Daoy (cell line): ENCODE results near the gene SLC66A2. TPM values are rescaled to one million over a fixed set of nuclear protein-coding genes. Genes with fewer than 3 reads are reported as not detected.
A peak's percentile ranks its signal among the peaks of the same experiment; 100 is the strongest.

Source experiments
- DNase-seq: peaks from one replicate; pipeline ENCODE4 v3.0.0-alpha.2; 2015; ENCODE audit warnings: low read depth
- total RNA-seq: library from RNA; depleted of rRNA; stranded (reverse); fragments of >200 nt; shearing (Covaris generic); gene quantifications from 2 replicates; pipeline ENCODE4 v1.2.3, GENCODE V29; 2014

The SLC66A2 gene
- total RNA-seq, 1 experiment from 2014 or later, result 11.3 TPM

DNA sequence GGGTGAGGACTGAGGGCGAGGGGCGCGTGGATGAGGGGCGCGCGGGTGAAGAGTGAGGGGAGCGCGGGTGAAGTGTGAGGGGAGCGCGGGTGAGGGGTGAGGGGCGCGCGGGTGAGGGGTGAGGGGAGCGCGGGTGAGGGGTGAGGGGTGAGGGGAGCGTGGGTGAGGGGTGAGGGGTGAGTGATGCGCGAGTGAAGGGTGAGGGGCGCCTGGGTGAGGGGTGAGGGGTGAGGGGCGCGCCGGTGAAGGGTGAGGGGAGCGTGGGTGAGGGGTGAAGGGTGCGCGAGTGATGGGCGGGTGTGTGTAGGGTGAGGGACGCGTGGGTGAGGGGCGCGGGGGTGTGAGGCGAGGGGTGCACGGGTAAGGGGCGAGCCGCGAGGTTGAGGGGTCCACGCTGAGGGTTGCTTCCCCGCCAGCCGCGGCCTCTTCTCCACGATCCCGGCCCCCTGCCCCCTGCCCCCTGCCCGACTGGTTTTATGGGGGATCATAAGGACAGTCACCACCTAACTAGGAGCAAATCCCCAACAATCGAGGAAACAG, 1.1 kb upstream of the SLC66A2 start:
- DNase-seq, result no peak

GRCh38 chr18:79950515-79951341, 725 bp downstream of the SLC66A2 start:
- DNase-seq, result peak; percentile 27

GRCh38 chr18:79949697-79950487, 1.6 kb downstream of the SLC66A2 start:
- no peak for DNase-seq

DNA sequence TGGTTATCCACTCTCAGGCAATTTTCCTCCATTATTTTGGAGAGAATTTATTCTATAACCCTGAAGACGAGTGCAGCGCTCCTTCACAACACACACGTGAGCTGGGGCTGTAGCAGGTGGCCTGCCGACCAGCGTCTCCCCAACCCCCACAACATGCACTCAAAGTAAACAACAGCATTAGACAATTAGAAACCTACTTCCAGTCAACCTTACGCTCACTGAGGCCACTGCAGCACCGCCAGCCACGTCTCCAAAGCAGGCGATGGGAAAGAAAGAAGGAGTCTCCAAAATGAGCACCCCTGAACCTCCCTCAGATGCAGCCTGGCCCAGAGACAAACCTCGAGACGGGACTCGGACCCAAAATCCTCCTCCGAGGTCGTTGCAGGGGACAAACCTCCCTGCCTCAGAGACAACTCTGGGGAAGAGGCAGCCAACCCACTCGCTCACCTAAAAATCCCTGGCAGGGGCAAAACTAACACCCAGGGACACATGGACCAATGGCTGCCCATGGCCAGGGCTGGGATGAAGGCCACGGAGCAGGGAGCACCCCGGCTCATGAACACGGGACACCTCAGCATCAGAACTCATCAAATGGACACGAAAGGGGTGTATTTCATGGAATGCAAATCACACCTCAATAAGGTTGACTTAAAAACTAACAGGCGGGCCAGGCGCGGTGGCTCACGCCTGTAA, 2.6 kb downstream of the SLC66A2 start:
- DNase-seq, result no peak

GRCh38 chr18:79947881-79948610, 3.4 kb downstream of the SLC66A2 start:
- no peak for DNase-seq

DNA sequence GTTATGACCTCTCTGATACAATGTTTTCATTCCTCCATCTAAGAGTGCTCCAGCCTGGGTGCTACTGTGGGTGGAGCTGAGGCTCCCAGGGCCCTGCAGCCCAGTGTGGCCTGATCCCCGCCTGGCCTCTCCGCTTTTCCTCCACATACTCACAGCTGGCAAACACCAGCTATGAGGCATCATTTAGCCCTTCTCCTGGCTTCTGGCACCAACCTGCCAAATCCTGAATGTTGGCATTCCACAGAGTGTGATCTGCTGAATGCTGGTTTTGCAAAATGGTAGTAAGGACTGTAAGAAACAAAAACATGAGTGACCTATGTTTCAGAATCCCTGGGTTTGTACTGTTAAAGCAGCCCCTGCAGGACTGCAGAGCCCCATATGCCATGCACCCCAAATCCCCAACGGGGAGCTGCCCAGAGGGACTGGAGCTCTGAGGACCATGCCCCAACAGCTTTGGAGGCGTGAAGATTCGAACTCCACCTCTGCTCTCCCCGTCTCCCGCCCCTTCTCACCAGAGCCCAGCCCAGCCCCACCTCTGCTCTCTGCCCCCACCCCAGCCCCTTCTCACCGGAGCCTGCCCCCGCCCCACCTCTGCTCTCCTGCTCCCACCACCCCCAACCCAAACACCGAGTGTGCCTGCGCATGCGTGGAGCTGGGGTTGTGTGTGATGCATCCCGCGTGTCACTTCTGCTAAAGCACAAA, 4.2 kb downstream of the SLC66A2 start:
- DNase-seq, result no peak

DNA sequence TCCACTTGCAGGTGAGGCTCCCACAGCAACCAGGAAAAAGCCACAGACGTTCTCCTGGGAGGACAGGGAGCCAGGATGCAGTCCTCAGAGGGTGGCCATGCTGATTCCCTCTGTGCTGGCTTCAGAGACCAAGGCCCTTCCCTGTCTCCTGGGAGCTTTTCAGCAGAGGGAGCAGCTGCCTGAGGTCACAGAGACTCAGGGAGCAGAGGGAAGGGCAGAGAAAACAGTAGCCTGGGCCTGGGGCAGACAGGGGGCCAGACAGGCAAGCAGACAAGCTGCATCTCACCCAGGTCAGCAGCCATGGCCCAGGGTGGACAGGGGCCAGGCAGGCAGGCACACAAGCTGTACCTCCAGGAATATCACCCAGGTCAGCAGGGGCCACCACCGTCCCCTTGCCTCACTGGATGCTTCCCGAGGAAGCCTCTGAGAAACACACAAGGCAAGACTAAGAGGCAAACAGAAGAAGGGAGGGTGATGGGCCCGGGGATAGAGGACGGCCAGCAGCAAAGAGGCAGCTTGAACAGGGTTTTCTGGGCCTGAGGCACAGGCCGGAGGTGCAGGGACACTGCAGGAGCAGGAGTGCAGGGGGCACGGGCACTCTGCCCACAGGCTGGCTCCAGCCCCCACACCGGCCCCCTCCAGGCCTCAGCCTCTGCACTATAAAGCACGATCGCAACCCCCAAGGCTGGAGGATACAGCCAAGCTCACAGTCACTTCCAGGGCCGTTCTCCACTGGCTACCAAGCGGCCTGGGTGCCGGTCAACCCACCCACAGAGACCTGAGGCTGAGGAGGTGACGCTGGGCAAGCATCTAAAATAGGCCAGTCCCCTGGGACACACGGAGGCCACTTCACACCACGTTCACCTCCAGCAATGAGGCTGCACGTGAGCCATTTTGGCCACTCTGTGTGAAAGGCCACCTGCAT, 6.1 kb downstream of the SLC66A2 start:
- no peak for DNase-seq

GRCh38 chr18:79944746-79945117, 6.7 kb downstream of the SLC66A2 start:
- DNase-seq, result no peak

DNA sequence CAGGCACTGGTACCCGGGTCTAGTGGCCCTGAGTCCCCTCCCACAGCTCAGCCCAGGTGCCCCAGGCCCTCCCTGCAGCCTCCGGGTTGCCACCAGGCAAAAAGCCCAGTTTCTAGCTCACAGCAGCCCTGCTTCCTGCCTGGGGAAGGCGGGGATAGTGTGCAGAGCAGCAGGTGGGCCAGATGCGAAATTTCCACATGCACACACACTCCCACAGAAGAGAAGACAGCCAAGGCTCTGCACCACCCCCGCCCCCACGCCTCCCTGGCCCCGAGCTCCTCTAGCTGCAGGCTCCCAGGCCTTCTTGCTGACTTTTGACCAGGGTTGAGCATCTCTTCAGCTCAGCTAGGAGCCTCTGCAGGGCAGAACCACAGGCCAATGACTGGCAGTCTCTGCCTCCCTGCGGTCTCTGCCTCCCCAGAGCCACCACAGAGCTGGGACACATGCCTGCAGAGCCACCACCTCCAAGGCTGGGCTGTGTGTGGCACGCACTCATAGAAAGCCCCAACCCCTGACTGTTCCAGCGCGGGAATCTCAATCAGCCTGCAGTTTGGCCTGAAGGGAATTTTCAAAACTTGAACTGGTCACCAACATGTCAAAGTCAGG, 7.2 kb downstream of the SLC66A2 start:
- no peak for DNase-seq

GRCh38 chr18:79943608-79944125, 7.8 kb downstream of the SLC66A2 start:
- no peak for DNase-seq

DNA sequence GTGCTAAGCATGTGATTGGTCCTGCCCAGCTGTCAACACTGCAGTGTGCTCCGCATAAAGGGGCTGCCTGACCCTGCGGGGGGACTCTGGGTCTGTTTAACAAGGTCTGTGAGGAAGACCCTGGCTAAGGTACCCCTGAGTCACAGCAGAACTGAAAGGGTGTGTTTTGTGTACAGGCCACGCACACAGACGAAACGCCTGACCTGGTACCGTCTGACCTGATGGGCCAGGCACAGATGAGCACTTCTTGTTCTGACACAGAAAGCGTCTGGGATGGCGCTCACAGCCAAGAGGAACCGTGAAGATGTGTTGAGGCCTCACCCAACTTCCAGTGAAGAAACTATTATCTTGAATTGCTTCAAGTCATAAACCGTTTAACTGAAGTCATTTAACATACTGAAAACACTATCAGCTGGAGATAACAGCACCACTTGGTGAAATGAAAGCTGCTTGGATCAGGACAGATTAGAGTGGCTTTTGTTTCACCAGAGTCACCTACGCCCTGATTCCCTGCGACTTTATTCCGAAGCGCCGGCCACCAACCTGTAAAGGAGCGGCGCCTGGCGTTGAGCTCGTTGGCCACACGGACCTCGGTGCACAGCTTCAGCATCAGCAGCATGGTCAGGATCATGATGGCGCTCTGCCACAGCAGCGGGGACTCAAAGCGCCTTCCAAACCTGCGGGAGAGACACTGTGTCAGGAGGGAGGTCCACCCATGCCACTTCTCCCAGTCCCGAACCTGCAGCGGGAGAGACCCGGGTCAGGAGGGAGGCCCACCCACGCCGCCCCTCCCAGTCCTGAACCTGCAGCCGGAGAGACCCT, 8.5 kb downstream of the SLC66A2 start:
- DNase-seq, result no peak

DNA sequence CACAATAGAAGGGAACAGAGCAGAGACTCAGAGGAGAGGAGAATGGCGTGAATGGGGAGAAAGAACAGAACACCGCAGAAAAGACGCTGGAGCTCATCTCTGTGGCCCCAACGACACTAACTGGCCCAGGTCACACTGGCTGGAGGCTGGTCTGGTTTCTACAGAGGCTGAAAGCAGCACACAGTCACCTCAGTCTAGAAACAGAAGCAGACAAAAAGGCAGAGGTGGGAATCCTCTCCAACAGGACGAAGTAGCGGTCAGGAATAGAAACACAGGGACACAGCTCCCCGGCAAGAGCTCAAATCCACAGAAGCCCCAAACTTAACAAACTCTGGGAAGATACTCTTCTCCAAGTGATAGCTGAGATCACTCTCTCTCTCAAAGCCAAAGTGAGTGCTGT, 9.2 kb downstream of the SLC66A2 start:
- DNase-seq, result no peak

DNA sequence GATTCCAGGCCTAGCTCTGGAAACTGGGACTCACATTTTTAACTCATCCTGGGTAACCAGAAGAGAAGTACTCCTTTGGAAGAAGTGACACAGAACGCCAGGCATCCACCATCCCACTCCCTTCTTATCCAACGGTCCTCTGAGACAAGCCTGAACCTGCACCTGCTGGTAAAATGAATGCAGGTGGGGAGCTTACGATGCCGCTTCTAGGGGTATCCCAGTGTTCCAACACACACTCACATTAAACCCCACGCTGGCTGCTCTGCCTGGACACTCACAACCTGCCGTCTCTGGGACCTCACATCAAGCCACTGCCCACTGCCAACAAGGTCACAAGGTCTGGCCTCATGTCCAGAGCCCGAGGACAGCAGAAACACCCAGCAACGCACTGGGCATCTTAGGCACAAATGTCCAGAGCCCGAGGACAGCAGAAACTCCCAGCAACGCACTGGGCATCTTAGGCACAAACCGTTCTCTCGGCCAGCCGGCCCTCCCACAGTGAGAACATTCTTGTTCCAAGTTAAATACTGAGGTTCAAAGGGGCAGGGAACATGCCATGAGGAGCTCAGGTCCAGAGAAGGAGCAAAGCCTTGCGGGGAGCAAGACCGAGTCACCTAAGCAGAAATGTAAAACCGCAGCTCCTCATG, 9.9 kb downstream of the SLC66A2 start:
- DNase-seq, result no peak

GRCh38 chr18:79940814-79941472, 10.5 kb downstream of the SLC66A2 start:
- DNase-seq, result no peak

- DNase-seq, result no peak
Observed at GRCh38 chr18:79940126-79940813, 11.2 kb downstream of the SLC66A2 start.

- DNase-seq, result no peak
Observed at GRCh38 chr18:79939096-79939495, 12.4 kb downstream of the SLC66A2 start.

- DNase-seq, result no peak
Observed at GRCh38 chr18:79938196-79938595, 13.3 kb downstream of the SLC66A2 start.
